HCT116 (cell line): Measurements from ENCODE around the gene PFKP.

Source experiments
- EZH2 ChIP-seq: fragments of 200-600 bp; sonication (generic); IDR thresholded peaks from 2 replicates; pipeline ENCODE4 v1.6.1; 2017; ENCODE audit warnings: antibody characterized with exemption, mixed run types
- EZH2phosphoT487 ChIP-seq: fragments of 200-600 bp; IDR thresholded peaks from 2 replicates; pipeline ENCODE4 v1.6.1; 2018; ENCODE audit warnings: antibody characterized with exemption, borderline replicate concordance
- FOSL1 ChIP-seq: IDR thresholded peaks from 2 replicates; pipeline ENCODE4 v1.6.1; 2012; ENCODE audit warnings: low read depth
- JUND ChIP-seq: IDR thresholded peaks from 2 replicates; pipeline ENCODE4 v1.6.1; 2012
- POLR2A ChIP-seq: IDR thresholded peaks from 2 replicates; pipeline ENCODE4 v1.7.0; 2011; ENCODE audit warnings: borderline replicate concordance; ENCODE audit not compliant: insufficient read depth, insufficient read length; ENCODE audit errors: extremely low read depth
- POLR2AphosphoS5 ChIP-seq: IDR thresholded peaks from 2 replicates; pipeline ENCODE4 v1.6.1; 2011; ENCODE audit warnings: mild to moderate bottlenecking, low read depth, low read length, moderate library complexity
- RAD21 ChIP-seq: IDR thresholded peaks from 2 replicates; pipeline ENCODE4 v1.6.1; 2012; ENCODE audit warnings: low read depth, mild to moderate bottlenecking
- SRF ChIP-seq: IDR thresholded peaks from 2 replicates; pipeline ENCODE4 v1.6.1; 2012; ENCODE audit warnings: low read depth
- YY1 ChIP-seq: IDR thresholded peaks from 2 replicates; pipeline ENCODE4 v1.6.1; 2011; ENCODE audit warnings: low read length, low read depth, moderate library complexity, mild to moderate bottlenecking; ENCODE audit not compliant: insufficient replicate concordance; ENCODE audit errors: extremely low read depth
- ZNF274 ChIP-seq: fragments of 200-500 bp; sonication (Bioruptor generic); IDR thresholded peaks from 2 replicates; pipeline ENCODE4 v1.6.1; 2014; ENCODE audit warnings: mild to moderate bottlenecking, low read depth, low read length, inconsistent platforms
- TF ChIP-seq, protein P1 (sequence below), 3 experiments: fragments of 200-600 bp in 1 of 3; sonication (generic) in 1 of 3; IDR thresholded peaks in 2 of 3; conservative IDR thresholded peaks in 1 of 3; 2 replicates each; pipeline ENCODE4 v1.5.1; 2012 to 2017; ENCODE audit warnings: low read depth in 2 of 3, low read length in 2 of 3, antibody characterized with exemption in 1 of 3, borderline replicate concordance in 1 of 3, control low read depth in 1 of 3, mild to moderate bottlenecking in 1 of 3, mixed read lengths in 1 of 3, mixed run types in 1 of 3, moderate library complexity in 1 of 3; ENCODE audit not compliant: insufficient read depth in 1 of 3
- TF ChIP-seq, protein P2 (sequence below): IDR thresholded peaks from 2 replicates; pipeline ENCODE4 v1.6.1; 2011; ENCODE audit warnings: mild to moderate bottlenecking, low read length, moderate library complexity; ENCODE audit not compliant: insufficient replicate concordance; ENCODE audit errors: extremely low read depth
- TF ChIP-seq, protein P3 (sequence below): IDR thresholded peaks from 2 replicates; pipeline ENCODE4 v1.6.1; 2012
- TF ChIP-seq, protein P4 (sequence below): IDR thresholded peaks from 2 replicates; pipeline ENCODE4 v1.6.1; 2012; ENCODE audit warnings: low read depth

DNA sequence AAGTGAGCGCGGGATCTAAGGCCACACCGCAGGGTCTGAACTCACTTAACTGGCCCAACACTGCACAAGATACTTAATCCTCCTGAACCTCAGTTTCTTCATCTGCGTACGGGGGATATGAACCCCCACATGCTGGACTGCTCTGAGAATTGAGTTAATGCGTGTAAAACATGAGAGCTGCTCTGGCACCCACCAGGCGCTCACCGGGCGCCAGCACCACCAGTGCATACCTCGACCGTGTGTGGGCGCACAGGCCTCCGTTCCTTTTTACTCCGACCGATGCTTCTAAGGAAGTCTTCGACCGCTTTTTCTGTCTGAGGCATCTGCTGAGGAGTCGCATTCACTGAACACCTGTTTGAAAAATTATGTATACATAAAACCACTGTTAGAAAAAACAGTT is 78.0 kb downstream of the PFKP start:
- TF ChIP-seq, protein P1, sequence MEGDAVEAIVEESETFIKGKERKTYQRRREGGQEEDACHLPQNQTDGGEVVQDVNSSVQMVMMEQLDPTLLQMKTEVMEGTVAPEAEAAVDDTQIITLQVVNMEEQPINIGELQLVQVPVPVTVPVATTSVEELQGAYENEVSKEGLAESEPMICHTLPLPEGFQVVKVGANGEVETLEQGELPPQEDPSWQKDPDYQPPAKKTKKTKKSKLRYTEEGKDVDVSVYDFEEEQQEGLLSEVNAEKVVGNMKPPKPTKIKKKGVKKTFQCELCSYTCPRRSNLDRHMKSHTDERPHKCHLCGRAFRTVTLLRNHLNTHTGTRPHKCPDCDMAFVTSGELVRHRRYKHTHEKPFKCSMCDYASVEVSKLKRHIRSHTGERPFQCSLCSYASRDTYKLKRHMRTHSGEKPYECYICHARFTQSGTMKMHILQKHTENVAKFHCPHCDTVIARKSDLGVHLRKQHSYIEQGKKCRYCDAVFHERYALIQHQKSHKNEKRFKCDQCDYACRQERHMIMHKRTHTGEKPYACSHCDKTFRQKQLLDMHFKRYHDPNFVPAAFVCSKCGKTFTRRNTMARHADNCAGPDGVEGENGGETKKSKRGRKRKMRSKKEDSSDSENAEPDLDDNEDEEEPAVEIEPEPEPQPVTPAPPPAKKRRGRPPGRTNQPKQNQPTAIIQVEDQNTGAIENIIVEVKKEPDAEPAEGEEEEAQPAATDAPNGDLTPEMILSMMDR (IDR thresholded peaks at IDR 0.05 in 2 of 3, conservative IDR thresholded peaks at IDR 0.05 in 1 of 3; ENCODE audit: borderline replicate concordance in 1 of 3, insufficient read depth in 1 of 3, low read depth in 2 of 3, low read length in 2 of 3), result no peak
- TF ChIP-seq JUND (no peak), FOSL1 (no peak), POLR2A (no peak), EZH2 (no peak), SRF (no peak), POLR2AphosphoS5 (no peak), EZH2phosphoT487 (no peak), RAD21 (no peak), YY1 (no peak), ZNF274 (no peak)
- TF ChIP-seq, protein P2, sequence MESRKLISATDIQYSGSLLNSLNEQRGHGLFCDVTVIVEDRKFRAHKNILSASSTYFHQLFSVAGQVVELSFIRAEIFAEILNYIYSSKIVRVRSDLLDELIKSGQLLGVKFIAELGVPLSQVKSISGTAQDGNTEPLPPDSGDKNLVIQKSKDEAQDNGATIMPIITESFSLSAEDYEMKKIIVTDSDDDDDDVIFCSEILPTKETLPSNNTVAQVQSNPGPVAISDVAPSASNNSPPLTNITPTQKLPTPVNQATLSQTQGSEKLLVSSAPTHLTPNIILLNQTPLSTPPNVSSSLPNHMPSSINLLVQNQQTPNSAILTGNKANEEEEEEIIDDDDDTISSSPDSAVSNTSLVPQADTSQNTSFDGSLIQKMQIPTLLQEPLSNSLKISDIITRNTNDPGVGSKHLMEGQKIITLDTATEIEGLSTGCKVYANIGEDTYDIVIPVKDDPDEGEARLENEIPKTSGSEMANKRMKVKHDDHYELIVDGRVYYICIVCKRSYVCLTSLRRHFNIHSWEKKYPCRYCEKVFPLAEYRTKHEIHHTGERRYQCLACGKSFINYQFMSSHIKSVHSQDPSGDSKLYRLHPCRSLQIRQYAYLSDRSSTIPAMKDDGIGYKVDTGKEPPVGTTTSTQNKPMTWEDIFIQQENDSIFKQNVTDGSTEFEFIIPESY, result no peak
- TF ChIP-seq, protein P3, sequence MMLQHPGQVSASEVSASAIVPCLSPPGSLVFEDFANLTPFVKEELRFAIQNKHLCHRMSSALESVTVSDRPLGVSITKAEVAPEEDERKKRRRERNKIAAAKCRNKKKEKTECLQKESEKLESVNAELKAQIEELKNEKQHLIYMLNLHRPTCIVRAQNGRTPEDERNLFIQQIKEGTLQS, result no peak
- TF ChIP-seq, protein P4, sequence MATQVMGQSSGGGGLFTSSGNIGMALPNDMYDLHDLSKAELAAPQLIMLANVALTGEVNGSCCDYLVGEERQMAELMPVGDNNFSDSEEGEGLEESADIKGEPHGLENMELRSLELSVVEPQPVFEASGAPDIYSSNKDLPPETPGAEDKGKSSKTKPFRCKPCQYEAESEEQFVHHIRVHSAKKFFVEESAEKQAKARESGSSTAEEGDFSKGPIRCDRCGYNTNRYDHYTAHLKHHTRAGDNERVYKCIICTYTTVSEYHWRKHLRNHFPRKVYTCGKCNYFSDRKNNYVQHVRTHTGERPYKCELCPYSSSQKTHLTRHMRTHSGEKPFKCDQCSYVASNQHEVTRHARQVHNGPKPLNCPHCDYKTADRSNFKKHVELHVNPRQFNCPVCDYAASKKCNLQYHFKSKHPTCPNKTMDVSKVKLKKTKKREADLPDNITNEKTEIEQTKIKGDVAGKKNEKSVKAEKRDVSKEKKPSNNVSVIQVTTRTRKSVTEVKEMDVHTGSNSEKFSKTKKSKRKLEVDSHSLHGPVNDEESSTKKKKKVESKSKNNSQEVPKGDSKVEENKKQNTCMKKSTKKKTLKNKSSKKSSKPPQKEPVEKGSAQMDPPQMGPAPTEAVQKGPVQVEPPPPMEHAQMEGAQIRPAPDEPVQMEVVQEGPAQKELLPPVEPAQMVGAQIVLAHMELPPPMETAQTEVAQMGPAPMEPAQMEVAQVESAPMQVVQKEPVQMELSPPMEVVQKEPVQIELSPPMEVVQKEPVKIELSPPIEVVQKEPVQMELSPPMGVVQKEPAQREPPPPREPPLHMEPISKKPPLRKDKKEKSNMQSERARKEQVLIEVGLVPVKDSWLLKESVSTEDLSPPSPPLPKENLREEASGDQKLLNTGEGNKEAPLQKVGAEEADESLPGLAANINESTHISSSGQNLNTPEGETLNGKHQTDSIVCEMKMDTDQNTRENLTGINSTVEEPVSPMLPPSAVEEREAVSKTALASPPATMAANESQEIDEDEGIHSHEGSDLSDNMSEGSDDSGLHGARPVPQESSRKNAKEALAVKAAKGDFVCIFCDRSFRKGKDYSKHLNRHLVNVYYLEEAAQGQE, result no peak
